ENCODE data around the gene NALF2.

GRCh38 chrX:69546417-69546816 lies 42.3 kb downstream of the NALF2 start:
- no peak for TF ChIP-seq CTCF (conservative IDR thresholded peaks at IDR 0.05; ENCODE audit: low read depth, low read length)
- no peak for TF ChIP-seq EZH2 (IDR thresholded peaks at IDR 0.05; ENCODE audit: low read length, unreplicated experiment)
- TF ChIP-seq EZH2phosphoT487 (IDR thresholded peaks at IDR 0.05; ENCODE audit: borderline replicate concordance, low read length), result no peak

Data from PC-3 (cell line).